Measurements from ENCODE around the gene FOXN3. TPM values are rescaled to one million over a fixed set of nuclear protein-coding genes. Genes with fewer than 3 reads are reported as not detected.

The FOXN3 gene
- total and polyA plus RNA-seq, 2 donors (not counting 3 experiments of a cell fraction or from before 2014, with no cell fraction given), result 16.9 to 41.8 TPM

GRCh38 chr14:89123851-89124250, 293.2 kb downstream of the FOXN3 start:
- no peaks in the 10 kb centered on the region for H3K9me1 ChIP-seq (replicated peaks; ENCODE audit: control insufficient read depth, extremely low read depth, insufficient read depth, low read length)
- no peaks in the 10 kb centered on the region for H3K4me1 ChIP-seq (ENCODE audit: control insufficient read depth, extremely low read depth, insufficient read depth, low read length)
- CTCF ChIA-PET, result interaction anchor here (1.9 kb wide), 1 partner anchor 10 kb away, joined by 4 read pairs; no protein-coding TSS in a partner anchor
- no peak overlapping the region for H3K27ac ChIP-seq (ENCODE audit: insufficient read depth, low read depth, low read length)
- H3K4me3 ChIP-seq (replicated peaks in 1 of 3; ENCODE audit: insufficient read depth in 1 of 3, low read depth in 1 of 3, low read length in 3 of 3), result no peak overlapping the region
- dilution Hi-C loops (cut with MboI; ENCODE audit: extremely low pct_ligation_motif_present, low sequenced_read_pairs), result no loop called here
- H4K20me1 ChIP-seq (replicated peaks; ENCODE audit: control insufficient read depth, extremely low read depth, insufficient read depth, low read length), result no peaks in the 10 kb centered on the region
- intact Hi-C loops (cut with micrococcal nuclease), result no loop called here
- BruUV-seq (replicated peaks), result no TSS peak
- FAIRE-seq, result no peak
- no peaks in the 10 kb centered on the region for H3K27me3 ChIP-seq (ENCODE audit: control insufficient read depth in 2 of 2, insufficient read depth in 2 of 2, low read length in 2 of 2)
- H3K9me3 ChIP-seq (replicated peaks; ENCODE audit: control insufficient read depth, insufficient read depth, low read length), result no peaks in the 10 kb centered on the region
- no peak overlapping the region for H3K9ac ChIP-seq (replicated peaks; ENCODE audit: extremely low read depth, insufficient read depth, low read length)
- H3K36me3 ChIP-seq (ENCODE audit: control insufficient read depth in 2 of 2, extremely low read depth in 1 of 2, insufficient read depth in 2 of 2, low read length in 2 of 2), result no peaks in the 10 kb centered on the region
- no peak for DNase-seq (ENCODE audit: low read depth, low spot score)
- no peak overlapping the region for H2AFZ ChIP-seq (ENCODE audit: low read depth, low read length)
- TF ChIP-seq POLR2A (IDR thresholded peaks at IDR 0.05; ENCODE audit: low read depth, low read length) (no peak), EZH2 (IDR thresholded peaks at IDR 0.05; ENCODE audit: borderline replicate concordance, low read depth, low read length, severe bottlenecking) (no peak), MYC (IDR thresholded peaks at IDR 0.05; ENCODE audit: low read depth, low read length) (no peak), JUN (IDR thresholded peaks at IDR 0.05; ENCODE audit: borderline replicate concordance, insufficient read depth, insufficient read length, low read depth) (no peak)
- TF ChIP-seq, protein P1, sequence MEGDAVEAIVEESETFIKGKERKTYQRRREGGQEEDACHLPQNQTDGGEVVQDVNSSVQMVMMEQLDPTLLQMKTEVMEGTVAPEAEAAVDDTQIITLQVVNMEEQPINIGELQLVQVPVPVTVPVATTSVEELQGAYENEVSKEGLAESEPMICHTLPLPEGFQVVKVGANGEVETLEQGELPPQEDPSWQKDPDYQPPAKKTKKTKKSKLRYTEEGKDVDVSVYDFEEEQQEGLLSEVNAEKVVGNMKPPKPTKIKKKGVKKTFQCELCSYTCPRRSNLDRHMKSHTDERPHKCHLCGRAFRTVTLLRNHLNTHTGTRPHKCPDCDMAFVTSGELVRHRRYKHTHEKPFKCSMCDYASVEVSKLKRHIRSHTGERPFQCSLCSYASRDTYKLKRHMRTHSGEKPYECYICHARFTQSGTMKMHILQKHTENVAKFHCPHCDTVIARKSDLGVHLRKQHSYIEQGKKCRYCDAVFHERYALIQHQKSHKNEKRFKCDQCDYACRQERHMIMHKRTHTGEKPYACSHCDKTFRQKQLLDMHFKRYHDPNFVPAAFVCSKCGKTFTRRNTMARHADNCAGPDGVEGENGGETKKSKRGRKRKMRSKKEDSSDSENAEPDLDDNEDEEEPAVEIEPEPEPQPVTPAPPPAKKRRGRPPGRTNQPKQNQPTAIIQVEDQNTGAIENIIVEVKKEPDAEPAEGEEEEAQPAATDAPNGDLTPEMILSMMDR (IDR thresholded peaks at IDR 0.05; ENCODE audit: extremely low read depth in 1 of 2, insufficient read depth in 1 of 2, low read depth in 1 of 2, low read length in 2 of 2), result no peak
- H3K4me2 ChIP-seq (ENCODE audit: insufficient read depth, low read length), result no peak overlapping the region
- no peaks in the 10 kb centered on the region for H3K79me2 ChIP-seq (ENCODE audit: control insufficient read depth, insufficient read depth, low read length)
- POLR2A ChIA-PET, result no interaction called here

GRCh38 chr14:89123215-89123614, 293.8 kb downstream of the FOXN3 start:
- no peak overlapping the region for H3K27ac ChIP-seq (ENCODE audit: insufficient read depth, low read depth, low read length)
- no TSS peak for BruUV-seq (replicated peaks)
- no peaks in the 10 kb centered on the region for H4K20me1 ChIP-seq (replicated peaks; ENCODE audit: control insufficient read depth, extremely low read depth, insufficient read depth, low read length)
- dilution Hi-C loops (cut with MboI; ENCODE audit: extremely low pct_ligation_motif_present, low sequenced_read_pairs), result no loop called here
- ChIA-PET POLR2A (no interaction called here), CTCF (no interaction called here)
- intact Hi-C loops (cut with micrococcal nuclease), result no loop called here
- H3K4me2 ChIP-seq (ENCODE audit: insufficient read depth, low read length), result no peak overlapping the region
- H3K4me1 ChIP-seq (ENCODE audit: control insufficient read depth, extremely low read depth, insufficient read depth, low read length), result no peaks in the 10 kb centered on the region
- H3K9me3 ChIP-seq (replicated peaks; ENCODE audit: control insufficient read depth, insufficient read depth, low read length), result no peaks in the 10 kb centered on the region
- DNase-seq (ENCODE audit: low read depth, low spot score) (no peak), FAIRE-seq (no peak)
- H3K4me3 ChIP-seq (replicated peaks in 1 of 3; ENCODE audit: insufficient read depth in 1 of 3, low read depth in 1 of 3, low read length in 3 of 3), result no peak overlapping the region
- H3K36me3 ChIP-seq (ENCODE audit: control insufficient read depth in 2 of 2, extremely low read depth in 1 of 2, insufficient read depth in 2 of 2, low read length in 2 of 2), result no peaks in the 10 kb centered on the region
- TF ChIP-seq GATA2 (IDR thresholded peaks at IDR 0.05; ENCODE audit: insufficient read depth, insufficient read length, low read depth, low read length) (no peak), POLR2AphosphoS5 (IDR thresholded peaks at IDR 0.05; ENCODE audit: insufficient read depth, low read depth, low read length) (no peak), FOS (IDR thresholded peaks at IDR 0.05; ENCODE audit: borderline replicate concordance, insufficient read depth, low read length) (no peak), MAX (IDR thresholded peaks at IDR 0.05; ENCODE audit: insufficient read depth, insufficient read length) (no peak), EZH2 (IDR thresholded peaks at IDR 0.05; ENCODE audit: borderline replicate concordance, low read depth, low read length, severe bottlenecking) (no peak), JUN (IDR thresholded peaks at IDR 0.05; ENCODE audit: borderline replicate concordance, insufficient read depth, insufficient read length, low read depth) (no peak), MYC (IDR thresholded peaks at IDR 0.05; ENCODE audit: low read depth, low read length) (no peak), POLR2A (IDR thresholded peaks at IDR 0.05; ENCODE audit: low read depth, low read length) (no peak)
- TF ChIP-seq, protein P1 (IDR thresholded peaks at IDR 0.05; ENCODE audit: extremely low read depth in 1 of 2, insufficient read depth in 1 of 2, low read depth in 1 of 2, low read length in 2 of 2), result no peak
- H3K9ac ChIP-seq (replicated peaks; ENCODE audit: extremely low read depth, insufficient read depth, low read length), result no peak overlapping the region
- no peaks in the 10 kb centered on the region for H3K9me1 ChIP-seq (replicated peaks; ENCODE audit: control insufficient read depth, extremely low read depth, insufficient read depth, low read length)
- H3K27me3 ChIP-seq (ENCODE audit: control insufficient read depth in 2 of 2, insufficient read depth in 2 of 2, low read length in 2 of 2), result no peaks in the 10 kb centered on the region
- H3K79me2 ChIP-seq (ENCODE audit: control insufficient read depth, insufficient read depth, low read length), result no peaks in the 10 kb centered on the region
- no peak overlapping the region for H2AFZ ChIP-seq (ENCODE audit: low read depth, low read length)
